Panc1 (cell line): ENCODE measurements around the gene ZIC2.

Source experiments
- CTCF ChIP-seq: fragments of 450-650 bp; IDR thresholded peaks from 2 replicates; pipeline ENCODE4 v1.5.1; 2017; ENCODE audit warnings: mild to moderate bottlenecking
- POLR2AphosphoS5 ChIP-seq: IDR thresholded peaks from 2 replicates; pipeline ENCODE4 v1.6.1; 2012; ENCODE audit warnings: mild to moderate bottlenecking, low read depth, low read length, moderate library complexity
- REST ChIP-seq, 2 experiments: IDR thresholded peaks; 2 replicates each; pipeline ENCODE4 v1.6.1; 2011 to 2012; ENCODE audit warnings: low read depth in 2 of 2, control low read depth in 1 of 2, low read length in 1 of 2, mild to moderate bottlenecking in 1 of 2, moderate library complexity in 1 of 2; ENCODE audit not compliant: insufficient read depth in 1 of 2
- SIN3A ChIP-seq: IDR thresholded peaks from 2 replicates; pipeline ENCODE4 v1.6.1; 2012; ENCODE audit warnings: low read depth, mild to moderate bottlenecking, low read length, moderate library complexity, borderline replicate concordance; ENCODE audit not compliant: insufficient read depth
- TCF7L2 ChIP-seq: IDR thresholded peaks from 2 replicates; pipeline ENCODE4 v1.6.1; 2011; ENCODE audit warnings: mild to moderate bottlenecking, low read depth, low read length, inconsistent platforms

GRCh38 chr13:99962242-99962641 is 19.3 kb upstream of the ZIC2 start:
- no peak for TF ChIP-seq CTCF
- TF ChIP-seq REST (IDR thresholded peaks at IDR 0.05; ENCODE audit: insufficient read depth in 1 of 2, low read depth in 2 of 2, low read length in 1 of 2), result no peak
- 0 out of 2 replicates have a peak, but pooled peaks have one; percentile 45 for TF ChIP-seq POLR2AphosphoS5
- no peak for TF ChIP-seq SIN3A
- peak; percentile 95 for TF ChIP-seq TCF7L2
